Measurements from ENCODE around the gene HP.
A peak's percentile ranks its signal among the peaks of the same experiment; 100 is the strongest.
"Not testable (repeated sequence)": the region's sequence is repeated elsewhere in the genome, so short reads cannot be mapped to it uniquely, and the experiment has no call there.

Gene HP, protein sequence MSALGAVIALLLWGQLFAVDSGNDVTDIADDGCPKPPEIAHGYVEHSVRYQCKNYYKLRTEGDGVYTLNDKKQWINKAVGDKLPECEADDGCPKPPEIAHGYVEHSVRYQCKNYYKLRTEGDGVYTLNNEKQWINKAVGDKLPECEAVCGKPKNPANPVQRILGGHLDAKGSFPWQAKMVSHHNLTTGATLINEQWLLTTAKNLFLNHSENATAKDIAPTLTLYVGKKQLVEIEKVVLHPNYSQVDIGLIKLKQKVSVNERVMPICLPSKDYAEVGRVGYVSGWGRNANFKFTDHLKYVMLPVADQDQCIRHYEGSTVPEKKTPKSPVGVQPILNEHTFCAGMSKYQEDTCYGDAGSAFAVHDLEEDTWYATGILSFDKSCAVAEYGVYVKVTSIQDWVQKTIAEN

DNA sequence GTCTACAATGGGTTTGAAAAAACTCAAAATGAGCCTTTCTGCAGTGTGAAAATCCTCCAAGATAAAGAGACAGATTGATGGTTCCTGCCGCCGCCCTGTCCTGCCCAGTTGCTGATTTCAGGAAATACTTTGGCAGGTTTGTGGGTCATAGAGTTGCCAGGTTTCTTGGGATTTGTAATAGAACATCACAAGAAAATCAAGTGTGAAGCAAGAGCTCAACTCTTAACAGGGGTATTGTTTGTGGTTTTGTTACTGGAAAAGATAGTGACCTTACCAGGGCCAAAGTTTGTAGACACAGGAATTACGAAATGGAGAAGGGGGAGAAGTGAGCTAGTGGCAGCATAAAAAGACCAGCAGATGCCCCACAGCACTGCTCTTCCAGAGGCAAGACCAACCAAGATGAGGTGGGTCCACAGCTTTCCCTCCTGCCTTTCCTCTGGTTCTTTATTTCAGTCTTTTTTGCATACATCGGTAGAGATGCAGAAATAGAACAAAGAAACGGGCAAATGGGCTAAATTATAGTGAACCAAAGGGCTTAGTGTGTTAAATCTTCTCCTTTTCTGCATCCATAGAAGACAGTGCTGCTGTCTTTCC lies at the start of gene HP:
TSS of gene HP (plus strand) at position 252 of the 594 bp plus-strand sequence. CDS start at position 400, 148 bp downstream.
- POLR2A ChIA-PET; H3K4me3 ChIP-seq (ENCODE audit: low read depth, low read length); DNase-seq (ENCODE audit: low read depth, low spot score): not testable (repeated sequence)
- CTCF ChIA-PET: interaction anchor here (0.6 to 1.1 kb wide), 3 partner anchors 8 to 12 kb away, joined by 3 read pairs; partner anchors contain the start of gene HPR

DNA sequence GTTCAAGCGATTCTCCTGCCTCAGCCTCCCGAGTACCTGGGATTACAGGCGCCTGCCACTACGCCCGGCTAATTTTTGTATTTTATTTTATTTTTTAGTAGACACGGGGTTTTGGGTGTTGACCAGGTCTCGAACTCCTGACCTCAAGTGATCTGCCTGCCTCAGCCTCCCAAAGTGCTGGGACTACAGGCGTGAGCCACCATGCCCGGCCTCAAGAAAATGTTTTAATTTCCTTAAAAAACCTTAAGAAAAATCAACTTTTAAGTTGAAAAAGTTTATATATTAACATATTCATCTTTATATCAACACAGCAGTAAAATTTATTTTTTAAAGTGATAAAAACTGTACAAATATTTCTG lies 46.3 kb upstream of the HP start:
- DNase-seq (ENCODE audit: low read depth, low spot score); CTCF ChIA-PET; POLR2A ChIA-PET: not testable (repeated sequence)
- H3K4me3 ChIP-seq (ENCODE audit: low read depth, low read length): peak overlapping the region; percentile 15

DNA sequence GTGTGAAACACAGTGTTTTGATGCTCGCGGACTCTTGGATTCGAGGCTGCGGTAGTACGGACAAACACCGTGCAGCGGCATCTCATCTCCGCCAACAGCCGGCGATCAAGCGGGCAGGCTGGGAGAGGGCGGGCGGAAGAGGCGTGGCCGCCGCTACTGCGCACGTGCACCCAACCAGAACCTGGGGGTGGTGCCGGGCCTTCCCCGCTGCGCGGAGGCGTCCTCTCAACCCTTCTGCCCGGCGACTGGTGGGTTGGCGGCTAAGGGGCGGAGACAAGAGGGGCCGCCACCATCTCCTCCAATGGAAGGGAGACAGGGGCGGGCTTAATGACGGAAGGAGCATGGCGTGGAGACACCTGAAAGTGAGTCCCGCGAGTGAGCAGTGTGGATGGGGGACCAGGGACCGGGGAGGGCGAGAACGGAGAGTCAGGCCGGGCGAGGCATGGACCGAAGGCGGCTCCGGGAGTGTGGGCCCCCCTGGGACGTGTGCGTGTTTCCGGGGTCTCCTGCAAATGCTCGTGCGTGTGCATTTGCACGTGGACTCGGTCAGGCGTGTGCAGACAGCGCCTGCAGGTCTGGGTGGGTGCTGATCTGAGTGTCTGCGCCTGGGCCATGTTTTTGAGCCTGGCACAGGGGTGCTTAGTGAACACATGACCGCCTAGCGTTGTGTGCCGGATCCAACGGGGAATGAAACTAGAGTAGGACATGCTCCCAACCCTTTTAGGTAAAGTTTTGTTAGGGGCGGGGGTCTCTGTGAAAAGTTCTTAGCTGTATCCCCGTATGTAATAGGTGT lies 45.7 kb upstream of the HP start, which contains the start of gene DHODH:
TSS of gene DHODH (plus strand) at position 321 of the 793 bp plus-strand sequence. CDS start at position 342, 21 bp downstream.
- ChIA-PET CTCF (no interaction called here), POLR2A (no interaction called here)
- DNase-seq (ENCODE audit: low read depth, low spot score): peak; percentile 81
- TF ChIP-seq, protein P1, sequence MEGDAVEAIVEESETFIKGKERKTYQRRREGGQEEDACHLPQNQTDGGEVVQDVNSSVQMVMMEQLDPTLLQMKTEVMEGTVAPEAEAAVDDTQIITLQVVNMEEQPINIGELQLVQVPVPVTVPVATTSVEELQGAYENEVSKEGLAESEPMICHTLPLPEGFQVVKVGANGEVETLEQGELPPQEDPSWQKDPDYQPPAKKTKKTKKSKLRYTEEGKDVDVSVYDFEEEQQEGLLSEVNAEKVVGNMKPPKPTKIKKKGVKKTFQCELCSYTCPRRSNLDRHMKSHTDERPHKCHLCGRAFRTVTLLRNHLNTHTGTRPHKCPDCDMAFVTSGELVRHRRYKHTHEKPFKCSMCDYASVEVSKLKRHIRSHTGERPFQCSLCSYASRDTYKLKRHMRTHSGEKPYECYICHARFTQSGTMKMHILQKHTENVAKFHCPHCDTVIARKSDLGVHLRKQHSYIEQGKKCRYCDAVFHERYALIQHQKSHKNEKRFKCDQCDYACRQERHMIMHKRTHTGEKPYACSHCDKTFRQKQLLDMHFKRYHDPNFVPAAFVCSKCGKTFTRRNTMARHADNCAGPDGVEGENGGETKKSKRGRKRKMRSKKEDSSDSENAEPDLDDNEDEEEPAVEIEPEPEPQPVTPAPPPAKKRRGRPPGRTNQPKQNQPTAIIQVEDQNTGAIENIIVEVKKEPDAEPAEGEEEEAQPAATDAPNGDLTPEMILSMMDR (IDR thresholded peaks at IDR 0.05; ENCODE audit: insufficient read depth, low read length, missing control alignments): no peak
- H3K4me3 ChIP-seq (ENCODE audit: low read depth, low read length): peak within 1 kb of the TSS; percentile 98

DNA sequence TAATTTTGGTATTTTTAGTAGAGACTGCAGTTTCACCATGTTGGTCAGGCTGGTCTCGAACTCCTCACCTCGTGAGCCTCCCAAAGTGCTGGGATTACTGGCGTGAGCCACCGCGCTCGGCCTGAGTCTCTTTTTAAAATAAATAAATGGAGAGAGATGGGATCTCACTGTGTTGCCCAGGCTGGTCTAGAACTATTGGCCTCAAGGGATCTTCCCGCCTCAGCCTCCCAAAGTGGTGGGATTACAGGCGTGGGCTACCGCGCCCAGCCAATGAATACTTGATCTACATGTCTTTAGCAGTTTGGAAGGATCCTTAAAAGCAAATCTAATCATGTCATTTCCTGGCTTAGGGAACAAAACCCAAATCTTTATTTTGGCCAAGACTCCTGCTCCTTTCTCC lies 44.5 kb upstream of the HP start:
- H3K4me3 ChIP-seq (ENCODE audit: low read depth, low read length): no peak overlapping the region
- TF ChIP-seq, protein P1 (IDR thresholded peaks at IDR 0.05; ENCODE audit: insufficient read depth, low read length, missing control alignments): no peak
- ChIA-PET POLR2A (no interaction called here), CTCF (no interaction called here)
- no peak for DNase-seq (ENCODE audit: low read depth, low spot score)

DNA sequence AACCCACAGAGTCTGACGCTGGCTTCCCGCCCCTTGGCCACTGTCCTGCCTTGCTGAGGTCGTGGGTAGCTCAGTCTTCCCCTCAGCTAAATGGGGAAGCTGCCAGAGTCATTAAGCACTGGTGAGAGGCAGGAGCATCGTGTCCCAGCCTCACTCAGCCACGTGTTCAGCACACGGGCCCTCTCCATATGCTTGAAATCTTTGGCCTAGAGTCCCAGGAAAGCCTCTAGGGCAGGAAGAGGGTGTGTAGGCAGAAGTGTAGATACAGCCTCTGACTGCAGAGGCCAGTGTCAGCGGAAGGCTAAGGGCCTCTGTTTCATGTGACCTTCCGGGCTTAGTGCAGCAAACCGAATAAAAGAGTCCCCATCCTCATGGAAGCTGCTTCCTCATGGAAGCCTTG lies 41.7 kb upstream of the HP start:
- TF ChIP-seq, protein P1 (IDR thresholded peaks at IDR 0.05; ENCODE audit: insufficient read depth, low read length, missing control alignments): no peak
- DNase-seq (ENCODE audit: low read depth, low spot score): no peak
- ChIA-PET POLR2A (no interaction called here), CTCF (no interaction called here)
- H3K4me3 ChIP-seq (ENCODE audit: low read depth, low read length): no peak overlapping the region

DNA sequence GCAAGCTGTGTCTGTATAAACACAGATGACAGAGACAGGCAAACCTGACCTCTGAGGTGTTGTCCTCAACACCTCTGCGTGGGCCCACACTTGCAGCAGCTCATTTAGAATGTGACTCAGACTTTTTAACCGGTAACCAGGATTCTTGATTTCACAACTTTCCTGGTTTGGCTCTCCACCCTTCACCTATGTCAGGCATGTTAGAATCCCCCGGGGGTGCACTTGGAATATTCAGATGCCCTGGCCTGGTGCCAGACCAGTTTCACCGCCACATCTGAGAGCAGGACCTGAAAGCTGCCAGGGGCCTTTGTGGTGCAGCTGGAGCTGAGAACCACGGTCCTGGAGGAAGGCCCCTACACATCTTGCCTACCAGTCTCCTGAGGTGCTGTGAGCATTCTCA lies 40.9 kb upstream of the HP start:
- TF ChIP-seq, protein P1 (IDR thresholded peaks at IDR 0.05; ENCODE audit: insufficient read depth, low read length, missing control alignments): no peak
- CTCF ChIA-PET: no interaction called here
- POLR2A ChIA-PET: no interaction called here
- no peak for DNase-seq (ENCODE audit: low read depth, low spot score)
- no peak overlapping the region for H3K4me3 ChIP-seq (ENCODE audit: low read depth, low read length)

DNA sequence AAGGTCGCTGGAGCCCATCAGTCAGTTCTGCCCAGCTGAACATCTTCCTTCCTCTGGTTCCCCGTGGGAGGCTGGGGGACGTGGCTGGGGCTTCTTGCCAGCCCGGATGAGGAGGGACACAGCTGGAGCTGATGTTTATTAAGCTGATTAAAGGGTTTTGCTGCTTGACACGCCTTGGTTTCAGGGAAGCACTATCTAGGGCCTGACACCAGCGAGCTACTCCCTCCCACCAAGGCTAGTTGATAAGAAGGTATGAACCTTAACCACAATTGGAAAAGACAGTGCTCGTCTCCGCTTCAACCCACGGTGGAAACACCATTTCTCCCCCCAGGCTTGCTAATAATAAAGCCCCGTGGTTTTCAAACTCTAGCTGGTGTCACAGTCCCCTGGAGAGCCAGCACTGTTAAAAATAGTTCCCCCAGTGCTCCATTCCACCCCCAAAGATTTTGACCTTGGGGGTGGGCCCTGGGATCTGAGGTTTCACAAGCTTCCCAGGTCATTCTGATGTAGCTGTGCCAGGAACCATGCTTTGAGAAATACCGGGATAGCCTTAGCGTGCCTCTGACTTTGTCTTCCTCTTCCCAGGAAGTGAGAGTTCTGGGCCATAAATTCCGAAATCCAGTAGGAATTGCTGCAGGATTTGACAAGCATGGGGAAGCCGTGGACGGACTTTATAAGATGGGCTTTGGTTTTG lies 40.3 kb upstream of the HP start:
- CTCF ChIA-PET: no interaction called here

More for the DNA sequence above, 40.3 kb upstream of the HP start:
- no peak for DNase-seq (ENCODE audit: low read depth, low spot score)
- TF ChIP-seq, protein P1 (IDR thresholded peaks at IDR 0.05; ENCODE audit: insufficient read depth, low read length, missing control alignments): no peak
- POLR2A ChIA-PET: no interaction called here
- H3K4me3 ChIP-seq (ENCODE audit: low read depth, low read length): no peak overlapping the region
